HepG2 (cell line): ENCODE data around the gene ALOXE3. TPM values are rescaled to one million over a fixed set of nuclear protein-coding genes. Genes with fewer than 3 reads are reported as not detected.

Experiments
- ATRX ChIP-seq: sonication (generic); formaldehyde crosslinking; IDR thresholded peaks from 2 replicates; pipeline ENCODE4 v1.4.0; 2020; ENCODE audit warnings: missing genetic modification reagents, borderline replicate concordance
- CHD4 ChIP-seq: fragments of 200-600 bp; sonication (generic); IDR thresholded peaks from 2 replicates; pipeline ENCODE4 v1.7.0; 2017; ENCODE audit warnings: mild to moderate bottlenecking, low read length, borderline replicate concordance
- CTCF ChIP-seq: sonication (generic); formaldehyde crosslinking; IDR thresholded peaks from 2 replicates; pipeline ENCODE4 v1.5.0; 2020; ENCODE audit warnings: mild to moderate bottlenecking, missing genetic modification reagents, moderate library complexity
- ESRRA ChIP-seq: sonication (generic); formaldehyde crosslinking; IDR thresholded peaks from 2 replicates; pipeline ENCODE4 v1.5.1; 2020; ENCODE audit warnings: mild to moderate bottlenecking, low read depth, missing genetic modification reagents
- HMGXB4 ChIP-seq, 2 experiments: sonication (generic) in 1 of 2; formaldehyde crosslinking in 1 of 2; IDR thresholded peaks; 2 replicates each; pipeline versions ENCODE4 v1.4.0 to v1.6.1; 2018 to 2020; ENCODE audit warnings: missing genetic modification reagents in 2 of 2, borderline replicate concordance in 1 of 2, low read depth in 1 of 2, mild to moderate bottlenecking in 1 of 2, missing biosample characterization in 1 of 2
- HOMEZ ChIP-seq: IDR thresholded peaks from 2 replicates; pipeline ENCODE4 v1.6.1; 2016; ENCODE audit warnings: low read depth
- HOXA7 ChIP-seq: sonication (generic); formaldehyde crosslinking; IDR thresholded peaks from 2 replicates; pipeline ENCODE4 v1.8.1; 2022; ENCODE audit warnings: mild to moderate bottlenecking, missing genetic modification reagents, moderate library complexity
- KAT8 ChIP-seq: IDR thresholded peaks from 2 replicates; pipeline ENCODE4 v1.6.1; 2016; ENCODE audit warnings: missing genetic modification reagents, missing compliant biosample characterization
- POLR2A ChIP-seq, 2 experiments: IDR thresholded peaks; 2 replicates each; pipeline ENCODE4 v1.6.1; 2011; ENCODE audit warnings: low read depth in 2 of 2, low read length in 2 of 2, mild to moderate bottlenecking in 1 of 2, moderate library complexity in 1 of 2; ENCODE audit not compliant: insufficient read depth in 1 of 2
- REXO4 ChIP-seq: sonication (generic); formaldehyde crosslinking; IDR thresholded peaks from 2 replicates; pipeline ENCODE4 v1.8.0; 2022; ENCODE audit warnings: missing genetic modification reagents, mild to moderate bottlenecking, borderline replicate concordance
- RXRB ChIP-seq: IDR thresholded peaks from 2 replicates; pipeline ENCODE4 v1.6.1; 2016; ENCODE audit warnings: borderline replicate concordance, missing genetic modification reagents, missing compliant biosample characterization
- ZNF225 ChIP-seq: sonication (generic); formaldehyde crosslinking; IDR thresholded peaks from 2 replicates; pipeline ENCODE4 v1.4.0; 2020; ENCODE audit warnings: mild to moderate bottlenecking, missing genetic modification reagents
- ZNF574 ChIP-seq: sonication (generic); formaldehyde crosslinking; IDR thresholded peaks from 2 replicates; pipeline ENCODE4 v1.4.0; 2020; ENCODE audit warnings: missing genetic modification reagents
- ZNF605 ChIP-seq: sonication (generic); formaldehyde crosslinking; IDR thresholded peaks from 2 replicates; pipeline ENCODE4 v1.8.0; 2022; ENCODE audit warnings: mild to moderate bottlenecking, missing genetic modification reagents
- ZNF639 ChIP-seq: conservative IDR thresholded peaks from 2 replicates; pipeline ENCODE4 v1.6.1; 2018; ENCODE audit warnings: missing genetic modification reagents
- polyA plus RNA-seq, 8 experiments: library from polyadenylated mRNA; depleted of rRNA in 3 of 8; stranded (reverse) in 7 of 8; unstranded in 1 of 8; fragments of >200 nt; fragmentation: Illumina TruSeq in 4 of 8; extraction: Trizol in 4 of 8; gene quantifications; 2 replicates each; pipeline versions ENCODE4 v1.2.1 to v1.2.3, GENCODE V29; 2011 to 2016; ENCODE audit warnings: low read depth in 4 of 8, missing spikeins in 1 of 8, mixed read lengths in 1 of 8; ENCODE audit not compliant: insufficient read depth in 1 of 8
- total RNA-seq, 5 experiments: library from RNA; depleted of rRNA; stranded (reverse); fragments of >200 nt; fragmentation: Illumina TruSeq; extraction: Trizol; gene quantifications; 2 replicates each; pipeline ENCODE4 v1.2.3, GENCODE V29; 2016; ENCODE audit warnings: low read depth in 1 of 5

ALOXE3 gene
- total and polyA plus RNA-seq, 2 of the 13 experiments (the other 11 are each of a cell fraction or from before 2014, with no cell fraction given), result 0.07 TPM; not detected in 1

- TF ChIP-seq ZNF574 (0 out of 2 replicates have a peak, but pooled peaks have one; percentile 32), KAT8 (CRISPR knock-in tag) (0 out of 2 replicates have a peak, but pooled peaks have one; percentile 32), CTCF (CRISPR knock-in tag) (peak; percentile 85), POLR2A (IDR thresholded peaks at IDR 0.05; ENCODE audit: insufficient read depth in 1 of 2, low read depth in 2 of 2, low read length in 2 of 2) (0 out of 4 replicates have a peak, but pooled peaks of 1 of the 2 experiments have one; percentile 42), HOMEZ (CRISPR knock-in tag) (no peak), ESRRA (CRISPR knock-in tag) (peak; percentile 82; the same call in 1 of the 2 replicates), ZNF605 (CRISPR knock-in tag) (0 out of 2 replicates have a peak, but pooled peaks have one; percentile 59), ZNF639 (CRISPR knock-in tag) (no peak), CHD4 (peak; percentile 50; the same call in 1 of the 2 replicates), ZNF225 (CRISPR knock-in tag) (no peak), ATRX (CRISPR knock-in tag) (no peak), HMGXB4 (CRISPR knock-in tag; IDR thresholded peaks at IDR 0.05; ENCODE audit: borderline replicate concordance in 1 of 2, low read depth in 1 of 2) (peak; percentile 66 to 70; a peak in 3 of 4 replicates), REXO4 (CRISPR knock-in tag) (no peak), HOXA7 (CRISPR knock-in tag) (no peak), RXRB (CRISPR knock-in tag) (peak; percentile 56)
These were observed 40.1 kb upstream of the ALOXE3 start (continued) for GRCh38 chr17:8158267-8159031.
